Mesenchymal stem cell (in vitro differentiated cells and primary cell): ENCODE measurements around the gene FOXD4L6.
A peak's percentile ranks its signal among the peaks of the same experiment; 100 is the strongest.
"Not testable (repeated sequence)": the region's sequence is repeated elsewhere in the genome, so short reads cannot be mapped to it uniquely, and the experiment has no call there.

ENCODE experiments used
- DNase-seq: peaks from one replicate; pipeline ENCODE4 v3.0.0-alpha.2; 2013
- H2AFZ ChIP-seq: one replicate; pipeline ENCODE4 v1.6.1; 2013; ENCODE audit warnings: low read depth, mild to moderate bottlenecking, control low read depth, inconsistent platforms, low read length, moderate library complexity
- H2AK5ac ChIP-seq: 2 replicates; pipeline ENCODE4 v1.6.1; 2013; ENCODE audit warnings: low read length, moderate library complexity, mild to moderate bottlenecking, inconsistent platforms; ENCODE audit not compliant: severe bottlenecking
- H2BK120ac ChIP-seq: one replicate; pipeline ENCODE4 v1.6.1; 2013; ENCODE audit warnings: low read depth, mild to moderate bottlenecking, inconsistent platforms, low read length, moderate library complexity
- H2BK12ac ChIP-seq, 2 experiments: one replicate each; pipeline ENCODE4 v1.6.1; 2013; ENCODE audit warnings: inconsistent platforms in 2 of 2, low read length in 2 of 2, mild to moderate bottlenecking in 2 of 2, moderate library complexity in 2 of 2, control low read depth in 1 of 2
- H2BK15ac ChIP-seq: one replicate; pipeline ENCODE4 v1.6.1; 2013; ENCODE audit warnings: mild to moderate bottlenecking, low read depth, inconsistent platforms; ENCODE audit not compliant: poor library complexity, severe bottlenecking
- H2BK5ac ChIP-seq: 2 replicates; pipeline ENCODE4 v1.6.1; 2013; ENCODE audit warnings: low read depth, mild to moderate bottlenecking, low read length, control low read depth, inconsistent platforms; ENCODE audit not compliant: poor library complexity, severe bottlenecking
- H3K14ac ChIP-seq, 2 experiments: one replicate each; pipeline ENCODE4 v1.6.1; 2013; ENCODE audit warnings: inconsistent platforms in 2 of 2, low read length in 2 of 2, control low read depth in 1 of 2, mild to moderate bottlenecking in 1 of 2, moderate library complexity in 1 of 2
- H3K18ac ChIP-seq, 2 experiments: one replicate each; pipeline ENCODE4 v1.6.1; 2013; ENCODE audit warnings: inconsistent platforms in 2 of 2, low read length in 2 of 2, control low read depth in 1 of 2, low read depth in 1 of 2, mild to moderate bottlenecking in 1 of 2
- H3K23ac ChIP-seq, 2 experiments: one replicate each; pipeline ENCODE4 v1.6.1; 2013; ENCODE audit warnings: inconsistent platforms in 2 of 2, low read length in 2 of 2, mild to moderate bottlenecking in 2 of 2, moderate library complexity in 2 of 2, control low read depth in 1 of 2
- H3K27ac ChIP-seq: 2 replicates; pipeline ENCODE4 v1.5.1; 2013; ENCODE audit warnings: mild to moderate bottlenecking, moderate library complexity, low read length, control low read depth, inconsistent platforms; ENCODE audit not compliant: poor library complexity, severe bottlenecking
- H3K27me3 ChIP-seq, 2 experiments: 2 replicates each; pipeline versions ENCODE4 v1.6.1 to v1.7.0; 2013; ENCODE audit warnings: low read length in 2 of 2, mild to moderate bottlenecking in 2 of 2, moderate library complexity in 2 of 2, control low read depth in 1 of 2, inconsistent platforms in 1 of 2; ENCODE audit not compliant: control insufficient read depth in 1 of 2, insufficient read depth in 1 of 2
- H3K36me3 ChIP-seq, 2 experiments: 2 replicates each; pipeline versions ENCODE4 v1.6.1 to v1.7.0; 2013; ENCODE audit warnings: low read length in 2 of 2, control low read depth in 1 of 2, inconsistent platforms in 1 of 2, low read depth in 1 of 2, mild to moderate bottlenecking in 1 of 2; ENCODE audit not compliant: insufficient read depth in 2 of 2, control insufficient read depth in 1 of 2
- H3K4ac ChIP-seq, 2 experiments: one replicate each; pipeline ENCODE4 v1.6.1; 2013; ENCODE audit warnings: inconsistent platforms in 2 of 2, low read length in 2 of 2, mild to moderate bottlenecking in 2 of 2, moderate library complexity in 2 of 2, control low read depth in 1 of 2, low read depth in 1 of 2
- H3K4me1 ChIP-seq: 2 replicates; pipeline ENCODE4 v1.6.1; 2013; ENCODE audit warnings: low read depth, low read length, control low read depth; ENCODE audit not compliant: control insufficient read depth, insufficient read depth
- H3K4me2 ChIP-seq: 2 replicates; pipeline ENCODE4 v1.6.1; 2013; ENCODE audit warnings: low read length, mild to moderate bottlenecking, inconsistent platforms; ENCODE audit not compliant: poor library complexity, severe bottlenecking
- H3K4me3 ChIP-seq, 2 experiments: 2 replicates each; pipeline versions ENCODE4 v1.5.1 to v1.7.0; 2013; ENCODE audit warnings: low read length in 2 of 2, mild to moderate bottlenecking in 2 of 2, control low read depth in 1 of 2, low read depth in 1 of 2; ENCODE audit not compliant: insufficient read depth in 1 of 2
- H3K79me1 ChIP-seq: replicated peaks from 2 replicates; pipeline ENCODE4 v1.6.1; 2013; ENCODE audit warnings: mild to moderate bottlenecking, control low read depth, low read length, inconsistent platforms; ENCODE audit not compliant: poor library complexity, severe bottlenecking
- H3K9ac ChIP-seq: 2 replicates; pipeline ENCODE4 v1.7.0; 2013; ENCODE audit warnings: mild to moderate bottlenecking, low read length, moderate library complexity
- H3K9me3 ChIP-seq: 2 replicates; pipeline ENCODE4 v1.7.0; 2013; ENCODE audit warnings: mild to moderate bottlenecking, low read length; ENCODE audit not compliant: control insufficient read depth
- H4K8ac ChIP-seq: one replicate; pipeline ENCODE4 v1.6.1; 2013; ENCODE audit warnings: inconsistent platforms, mild to moderate bottlenecking, low read length, moderate library complexity
- H4K91ac ChIP-seq: one replicate; pipeline ENCODE4 v1.6.1; 2013; ENCODE audit warnings: mild to moderate bottlenecking, low read length, inconsistent platforms
- WGBS: methylation state at CpG from one replicate; pipeline ENCODE4 v1.1.7; 2013; ENCODE audit warnings: mixed read lengths; 5-methylcytosine and 5-hydroxymethylcytosine counted together

FOXD4L6 gene

GRCh38 chr9:41082358-41082757 is 46.1 kb downstream of the FOXD4L6 start:
- H3K79me1 ChIP-seq, H2AK5ac ChIP-seq: not testable (repeated sequence)
- WGBS, result 57% methylated on average over 2 of the region's 4 CpGs

GRCh38 chr9:41079464-41079863 is 49.0 kb downstream of the FOXD4L6 start:
- H3K27me3 ChIP-seq, H2BK15ac ChIP-seq, H2BK12ac ChIP-seq, DNase-seq, H2BK5ac ChIP-seq, H3K4me2 ChIP-seq, H4K91ac ChIP-seq, H2AFZ ChIP-seq, H3K4me1 ChIP-seq, H3K79me1 ChIP-seq, H2AK5ac ChIP-seq, H3K18ac ChIP-seq, H3K9me3 ChIP-seq, H3K23ac ChIP-seq, H3K4ac ChIP-seq, H3K27ac ChIP-seq, H2BK120ac ChIP-seq, H3K4me3 ChIP-seq, H3K9ac ChIP-seq, H4K8ac ChIP-seq, H3K36me3 ChIP-seq: not testable (repeated sequence)
- WGBS, result 75% methylated on average over 2 of the region's 4 CpGs
- H3K14ac ChIP-seq, result peak overlapping the region in 1 of 2 experiments; percentile 12

More at GRCh38 chr9:41082358-41082757, 46.1 kb downstream of the FOXD4L6 start:
- H3K4ac ChIP-seq, H2BK120ac ChIP-seq, H3K23ac ChIP-seq, H2BK12ac ChIP-seq, H2BK5ac ChIP-seq, H2AFZ ChIP-seq, DNase-seq, H3K18ac ChIP-seq, H4K8ac ChIP-seq, H3K36me3 ChIP-seq, H3K4me2 ChIP-seq, H3K27me3 ChIP-seq, H3K14ac ChIP-seq, H3K9me3 ChIP-seq, H3K27ac ChIP-seq, H3K9ac ChIP-seq, H4K91ac ChIP-seq, H3K4me1 ChIP-seq, H3K4me3 ChIP-seq, H2BK15ac ChIP-seq: not testable (repeated sequence)

- DNase-seq, H3K27me3 ChIP-seq, H3K27ac ChIP-seq, H2BK15ac ChIP-seq, H3K4me1 ChIP-seq, H2BK5ac ChIP-seq, H3K36me3 ChIP-seq, H3K14ac ChIP-seq, H3K18ac ChIP-seq, H4K8ac ChIP-seq, H3K4me3 ChIP-seq, H3K9me3 ChIP-seq, H3K79me1 ChIP-seq, H2AFZ ChIP-seq, H3K4ac ChIP-seq, H3K23ac ChIP-seq, H2AK5ac ChIP-seq, H2BK120ac ChIP-seq, H3K4me2 ChIP-seq, H4K91ac ChIP-seq, H3K9ac ChIP-seq, H2BK12ac ChIP-seq: not testable (repeated sequence)
- WGBS, result no CpG with 5 or more reads among the region's 1 CpG
These were observed 50.9 kb downstream of the FOXD4L6 start for GRCh38 chr9:41077586-41077985.
